GM23338 (cell line): ENCODE data around the gene AGRP. TPM values are rescaled to one million over a fixed set of nuclear protein-coding genes. Genes with fewer than 3 reads are reported as not detected.
A peak's percentile ranks its signal among the peaks of the same experiment; 100 is the strongest.

Experiments used
- ATAC-seq: fragments of 200-7000 bp; cut with Tn5 transposase; 3 replicates; pipeline ENCODE4 v1.9.1; 2020
- DNase-seq: peaks from one replicate; pipeline ENCODE4 v3.0.0-alpha.2; 2015; ENCODE audit warnings: low spot score
- H2AFZ ChIP-seq: fragments of 200-600 bp; sonication (generic); 2 replicates; pipeline ENCODE4 v1.8.0; 2016; ENCODE audit warnings: antibody characterized with exemption, mild to moderate bottlenecking, moderate library complexity
- H3F3A ChIP-seq: fragments of 200-600 bp; sonication (generic); replicated peaks from 2 replicates; pipeline ENCODE4 v1.8.0; 2017; ENCODE audit warnings: antibody characterized with exemption, mixed run types, low read depth
- H3K27ac ChIP-seq: fragments of 200-600 bp; sonication (generic); 2 replicates; pipeline ENCODE4 v1.6.1; 2016; ENCODE audit warnings: low read depth
- H3K27me3 ChIP-seq: fragments of 200-600 bp; sonication (generic); 2 replicates; pipeline ENCODE4 v1.8.0; 2016; ENCODE audit warnings: mild to moderate bottlenecking, mixed run types, moderate library complexity; ENCODE audit not compliant: insufficient read depth
- H3K36me3 ChIP-seq: fragments of 200-600 bp; sonication (generic); 2 replicates; pipeline ENCODE4 v1.8.0; 2016; ENCODE audit warnings: mild to moderate bottlenecking; ENCODE audit not compliant: insufficient read depth
- H3K4me1 ChIP-seq: fragments of 200-600 bp; sonication (generic); 2 replicates; pipeline ENCODE4 v1.8.0; 2016; ENCODE audit warnings: mild to moderate bottlenecking, moderate library complexity; ENCODE audit not compliant: insufficient read depth
- H3K4me2 ChIP-seq: fragments of 200-600 bp; sonication (generic); 2 replicates; pipeline ENCODE4 v1.7.1; 2017; ENCODE audit warnings: mixed run types
- H3K4me3 ChIP-seq: fragments of 200-600 bp; sonication (generic); 2 replicates; pipeline ENCODE4 v1.6.1; 2016; ENCODE audit warnings: mixed run types
- H3K79me2 ChIP-seq: fragments of 200-600 bp; sonication (generic); replicated peaks from 2 replicates; pipeline ENCODE4 v1.8.0; 2017; ENCODE audit warnings: mild to moderate bottlenecking; ENCODE audit not compliant: insufficient read depth
- H3K9me2 ChIP-seq: fragments of 200-600 bp; sonication (generic); 2 replicates; pipeline ENCODE4 v1.8.0; 2017; ENCODE audit not compliant: insufficient read depth
- H4K20me1 ChIP-seq: fragments of 200-600 bp; sonication (generic); replicated peaks from 2 replicates; pipeline ENCODE4 v1.8.0; 2017; ENCODE audit warnings: mild to moderate bottlenecking; ENCODE audit not compliant: insufficient read depth
- H3K27ac Mint-ChIP-seq: 2 replicates; pipeline ENCODE4 v1.8.0; 2020; ENCODE audit warnings: inconsistent platforms, mild to moderate bottlenecking, moderate library complexity, mixed read lengths
- H3K27me3 Mint-ChIP-seq: 3 replicates; pipeline ENCODE4 v1.8.0; 2022; ENCODE audit warnings: low read depth, mild to moderate bottlenecking, moderate library complexity, mixed read lengths, inconsistent platforms; ENCODE audit not compliant: insufficient read depth, poor library complexity
- H3K36me3 Mint-ChIP-seq: 3 replicates; pipeline ENCODE4 v1.8.0; 2021; ENCODE audit warnings: low read depth, mild to moderate bottlenecking, inconsistent platforms, moderate library complexity, mixed read lengths
- H3K4me1 Mint-ChIP-seq: 3 replicates; pipeline ENCODE4 v1.8.0; 2020; ENCODE audit warnings: mild to moderate bottlenecking, inconsistent platforms, mixed read lengths
- H3K4me3 Mint-ChIP-seq: 3 replicates; pipeline ENCODE4 v1.8.0; 2021; ENCODE audit warnings: moderate library complexity, mild to moderate bottlenecking, inconsistent platforms, mixed read lengths
- H3K9me3 Mint-ChIP-seq: 3 replicates; pipeline ENCODE4 v1.8.0; 2020; ENCODE audit warnings: moderate library complexity, mild to moderate bottlenecking, inconsistent platforms, mixed read lengths
- CTCF ChIP-seq, 2 experiments: fragments of 200-600 bp in 1 of 2; sonication (generic) in 1 of 2; conservative IDR thresholded peaks; 2 replicates each; pipeline versions ENCODE4 v1.5.1 to v1.6.1; 2016 to 2017; ENCODE audit warnings: antibody characterized with exemption in 2 of 2, low read depth in 2 of 2, mild to moderate bottlenecking in 2 of 2, moderate library complexity in 1 of 2
- ETS1 ChIP-seq: IDR thresholded peaks from 2 replicates; pipeline ENCODE4 v1.6.1; 2016; ENCODE audit warnings: antibody characterized with exemption
- EZH2 ChIP-seq: fragments of 200-600 bp; sonication (generic); IDR thresholded peaks from one replicate; pipeline ENCODE4 v1.8.0; 2017; ENCODE audit warnings: antibody characterized with exemption, mild to moderate bottlenecking, low read depth; ENCODE audit not compliant: unreplicated experiment
- NANOG ChIP-seq: IDR thresholded peaks from 2 replicates; pipeline ENCODE4 v1.6.1; 2016; ENCODE audit warnings: antibody characterized with exemption, borderline replicate concordance
- REST ChIP-seq: IDR thresholded peaks from one replicate; pipeline ENCODE4 v1.6.1; 2018; ENCODE audit warnings: antibody characterized with exemption; ENCODE audit not compliant: unreplicated experiment
- ZNF114 ChIP-seq: fragments of 250-450 bp; sonication (Bioruptor Pico); IDR thresholded peaks from 2 replicates; pipeline ENCODE4 v1.5.0; 2020; ENCODE audit warnings: mild to moderate bottlenecking, moderate library complexity
- ZNF331 ChIP-seq: fragments of 250-450 bp; sonication (Bioruptor Pico); IDR thresholded peaks from 2 replicates; pipeline ENCODE4 v1.5.0; 2020; ENCODE audit warnings: low read depth, mild to moderate bottlenecking, moderate library complexity
- polyA plus RNA-seq: library from polyadenylated mRNA; unstranded; fragments of >200 nt; fragmentation: Nextera tagmentation; extraction: Ambion mirVana; gene quantifications from 2 replicates; pipeline ENCODE4 v1.2.1, GENCODE V29; 2016
- total RNA-seq: library from RNA; depleted of rRNA; stranded (reverse); fragments of >200 nt; shearing (Covaris generic); gene quantifications from 2 replicates; pipeline ENCODE4 v1.2.3, GENCODE V29; 2014

The AGRP gene
- total and polyA plus RNA-seq, 2 experiments from 2014 or later, result not detected

GRCh38 chr16:67445126-67445426 is 38.3 kb downstream of the AGRP start (continued):
- TF ChIP-seq REST (no peak), ETS1 (no peak), NANOG (no peak)

GRCh38 chr16:67444259-67445125 is 38.9 kb downstream of the AGRP start:
- Histone ChIP-seq H3K27ac (no peak overlapping the region), H3K79me2 (no peaks in the 10 kb centered on the region), H2AFZ (no peak overlapping the region), H3K4me1 (no peaks in the 10 kb centered on the region), H3K4me2 (no peak overlapping the region), H3K4me3 (no peak overlapping the region), H3K27me3 (no peaks in the 10 kb centered on the region), H3K9me2 (no peaks in the 10 kb centered on the region), H3K36me3 (no peaks in the 10 kb centered on the region), H4K20me1 (no peaks in the 10 kb centered on the region; the same call in 1 of the 2 replicates), H3F3A (no peaks in the 10 kb centered on the region)
- H3K36me3 Mint-ChIP-seq, result peaks cover 17% of the 10 kb centered on the region
- peaks cover 10% of the 10 kb centered on the region for H3K4me1 Mint-ChIP-seq
- TF ChIP-seq CTCF (conservative IDR thresholded peaks at IDR 0.05; ENCODE audit: low read depth in 2 of 2) (peak; percentile 34 to 67), EZH2 (no peak), ZNF331 (CRISPR knock-in tag) (no peak), ZNF114 (no peak)
- ATAC-seq (peak; percentile 53), DNase-seq (peak; percentile 63)
- H3K27ac Mint-ChIP-seq, result peak overlapping the region; percentile 78
- H3K27me3 Mint-ChIP-seq, result peaks cover 14% of the 10 kb centered on the region
- H3K9me3 Mint-ChIP-seq, result peaks cover 3% of the 10 kb centered on the region; the same call in 1 of the 3 replicates
- H3K4me3 Mint-ChIP-seq, result no peak overlapping the region
